Nephron (organoid): ENCODE measurements around the gene NF2.
A peak's percentile ranks its signal among the peaks of the same experiment; 100 is the strongest.

Experiments used
- H3K27ac Mint-ChIP-seq, 3 experiments: 2 replicates each; pipeline ENCODE4 v1.8.0; 2020; ENCODE audit warnings: mixed read lengths in 3 of 3, mild to moderate bottlenecking in 2 of 3, moderate library complexity in 1 of 3
- H3K27me3 Mint-ChIP-seq: 2 replicates; pipeline ENCODE4 v1.8.0; 2021; ENCODE audit warnings: low read depth, mild to moderate bottlenecking, moderate library complexity, mixed read lengths
- H3K36me3 Mint-ChIP-seq: 2 replicates; pipeline ENCODE4 v1.8.0; 2020; ENCODE audit warnings: low read depth, mixed read lengths
- H3K4me1 Mint-ChIP-seq: 2 replicates; pipeline ENCODE4 v1.8.0; 2020; ENCODE audit warnings: mixed read lengths
- H3K4me3 Mint-ChIP-seq, 3 experiments: 2 replicates each; pipeline ENCODE4 v1.8.0; 2020; ENCODE audit warnings: mild to moderate bottlenecking in 3 of 3, mixed read lengths in 3 of 3, moderate library complexity in 2 of 3
- H3K9me3 Mint-ChIP-seq: 2 replicates; pipeline ENCODE4 v1.8.0; 2020; ENCODE audit warnings: mixed read lengths
- CTCF ChIP-seq, 3 experiments: fragments of 200-600 bp; sonication (generic); IDR thresholded peaks; one replicate each; pipeline ENCODE4 v1.5.0; 2021; ENCODE audit warnings: antibody characterized with exemption in 3 of 3; ENCODE audit not compliant: unreplicated experiment in 3 of 3

NF2 gene

GRCh38 chr22:29567338-29567737 lies 36.1 kb upstream of the NF2 start:
- Mint-ChIP-seq H3K27me3 (no peaks in the 10 kb centered on the region), H3K9me3 (no peaks in the 10 kb centered on the region), H3K27ac (no peak overlapping the region), H3K4me1 (no peaks in the 10 kb centered on the region), H3K36me3 (peaks cover 48% of the 10 kb centered on the region), H3K4me3 (no peak overlapping the region)
- TF ChIP-seq CTCF (IDR thresholded peaks at IDR 0.05; ENCODE audit: unreplicated experiment in 3 of 3) = no peak

GRCh38 chr22:29569011-29569678 lies 34.3 kb upstream of the NF2 start:
- Mint-ChIP-seq H3K27ac (no peak overlapping the region), H3K4me3 (no peak overlapping the region), H3K27me3 (no peaks in the 10 kb centered on the region), H3K36me3 (peaks cover 40% of the 10 kb centered on the region), H3K4me1 (no peaks in the 10 kb centered on the region), H3K9me3 (no peaks in the 10 kb centered on the region)
- no peak for TF ChIP-seq CTCF (IDR thresholded peaks at IDR 0.05; ENCODE audit: unreplicated experiment in 3 of 3)

GRCh38 chr22:29570456-29570855 lies 33.0 kb upstream of the NF2 start:
- no peak for TF ChIP-seq CTCF (IDR thresholded peaks at IDR 0.05; ENCODE audit: unreplicated experiment in 3 of 3)

GRCh38 chr22:29570912-29571549 lies 32.4 kb upstream of the NF2 start:
- Mint-ChIP-seq H3K27me3 (no peaks in the 10 kb centered on the region), H3K4me3 (no peak overlapping the region), H3K36me3 (peaks cover 34% of the 10 kb centered on the region), H3K27ac (no peak overlapping the region), H3K4me1 (no peaks in the 10 kb centered on the region), H3K9me3 (no peaks in the 10 kb centered on the region)
- TF ChIP-seq CTCF (IDR thresholded peaks at IDR 0.05; ENCODE audit: unreplicated experiment in 3 of 3) = no peak

More at GRCh38 chr22:29570456-29570855, 33.0 kb upstream of the NF2 start:
- Mint-ChIP-seq H3K4me3 (no peak overlapping the region), H3K4me1 (no peaks in the 10 kb centered on the region), H3K36me3 (peaks cover 38% of the 10 kb centered on the region), H3K27ac (no peak overlapping the region), H3K9me3 (no peaks in the 10 kb centered on the region), H3K27me3 (no peaks in the 10 kb centered on the region)

- H3K9me3 Mint-ChIP-seq = no peaks in the 10 kb centered on the region
- H3K4me3 Mint-ChIP-seq = no peak overlapping the region
- no peaks in the 10 kb centered on the region for H3K27me3 Mint-ChIP-seq
- H3K27ac Mint-ChIP-seq = peak overlapping the region in 2 of 3 experiments; percentile 65 to 79
- no peak for TF ChIP-seq CTCF (IDR thresholded peaks at IDR 0.05; ENCODE audit: unreplicated experiment in 3 of 3)
- H3K36me3 Mint-ChIP-seq = peaks cover 24% of the 10 kb centered on the region
- no peaks in the 10 kb centered on the region for H3K4me1 Mint-ChIP-seq
Measured at GRCh38 chr22:29574762-29575450, 28.5 kb upstream of the NF2 start.
